HepG2 (cell line): ENCODE data around the gene CES2. TPM values are rescaled to one million over a fixed set of nuclear protein-coding genes. Genes with fewer than 3 reads are reported as not detected.
A peak's percentile ranks its signal among the peaks of the same experiment; 100 is the strongest.

Experiments
- ATF1 ChIP-seq: IDR thresholded peaks from 2 replicates; pipeline ENCODE4 v1.6.1; 2016; ENCODE audit warnings: mild to moderate bottlenecking, control low read depth
- ATRX ChIP-seq: sonication (generic); formaldehyde crosslinking; IDR thresholded peaks from 2 replicates; pipeline ENCODE4 v1.4.0; 2020; ENCODE audit warnings: missing genetic modification reagents, borderline replicate concordance
- BHLHE40 ChIP-seq: IDR thresholded peaks from 2 replicates; pipeline ENCODE4 v1.6.1; 2011; ENCODE audit warnings: low read length, improper control_type of control experiment
- ELF4 ChIP-seq: sonication (generic); formaldehyde crosslinking; IDR thresholded peaks from 2 replicates; pipeline ENCODE4 v1.5.0; 2020; ENCODE audit warnings: missing genetic modification reagents, mild to moderate bottlenecking, moderate library complexity, borderline replicate concordance
- HMGXB4 ChIP-seq, 2 experiments: sonication (generic) in 1 of 2; formaldehyde crosslinking in 1 of 2; IDR thresholded peaks; 2 replicates each; pipeline versions ENCODE4 v1.4.0 to v1.6.1; 2018 to 2020; ENCODE audit warnings: missing genetic modification reagents in 2 of 2, borderline replicate concordance in 1 of 2, low read depth in 1 of 2, mild to moderate bottlenecking in 1 of 2, missing biosample characterization in 1 of 2
- KAT2B ChIP-seq: fragments of 150-350 bp; IDR thresholded peaks from 2 replicates; pipeline ENCODE4 v1.6.1; 2014; ENCODE audit warnings: low read depth, low read length, borderline replicate concordance
- MIXL1 ChIP-seq: IDR thresholded peaks from 2 replicates; pipeline ENCODE4 v1.6.1; 2016
- MXI1 ChIP-seq: IDR thresholded peaks from 3 replicates; pipeline ENCODE4 v1.6.1; 2012; ENCODE audit warnings: low read depth, low read length, inconsistent platforms, borderline replicate concordance
- REL ChIP-seq: sonication (generic); formaldehyde crosslinking; conservative IDR thresholded peaks from 2 replicates; pipeline ENCODE4 v1.8.0; 2022; ENCODE audit warnings: mild to moderate bottlenecking, missing genetic modification reagents, moderate library complexity
- SATB2 ChIP-seq: sonication (generic); formaldehyde crosslinking; IDR thresholded peaks from 2 replicates; pipeline ENCODE4 v1.5.0; 2020; ENCODE audit warnings: missing genetic modification reagents
- THAP11 ChIP-seq: IDR thresholded peaks from 2 replicates; pipeline ENCODE4 v1.6.1; 2016; ENCODE audit warnings: missing biosample characterization, missing genetic modification reagents
- THAP9 ChIP-seq: sonication (generic); formaldehyde crosslinking; IDR thresholded peaks from 2 replicates; pipeline ENCODE4; 2020; ENCODE audit warnings: missing genetic modification reagents, mild to moderate bottlenecking, borderline replicate concordance
- ZBTB7B ChIP-seq: sonication (generic); formaldehyde crosslinking; IDR thresholded peaks from 2 replicates; pipeline ENCODE4 v1.4.0; 2020; ENCODE audit warnings: missing genetic modification reagents
- ZC3H4 ChIP-seq: sonication (generic); formaldehyde crosslinking; IDR thresholded peaks from 2 replicates; pipeline ENCODE4 v1.4.0; 2020; ENCODE audit warnings: missing genetic modification reagents, borderline replicate concordance
- ZIK1 ChIP-seq: sonication (generic); formaldehyde crosslinking; IDR thresholded peaks from 2 replicates; pipeline ENCODE4 v1.5.0; 2020; ENCODE audit warnings: mild to moderate bottlenecking, low read depth, missing genetic modification reagents, borderline replicate concordance
- ZNF264 ChIP-seq: sonication (generic); formaldehyde crosslinking; IDR thresholded peaks from 2 replicates; pipeline ENCODE4 v1.4.0; 2020; ENCODE audit warnings: missing genetic modification reagents
- ZNF275 ChIP-seq: sonication (generic); formaldehyde crosslinking; IDR thresholded peaks from 2 replicates; pipeline ENCODE4 v1.8.0; 2022; ENCODE audit warnings: missing genetic modification reagents, mild to moderate bottlenecking, inconsistent platforms, borderline replicate concordance
- ZNF282 ChIP-seq: fragments of 450-650 bp; IDR thresholded peaks from 2 replicates; pipeline ENCODE4 v1.6.1; 2018; ENCODE audit not compliant: partially characterized antibody
- ZNF567 ChIP-seq: sonication (generic); formaldehyde crosslinking; IDR thresholded peaks from 2 replicates; pipeline ENCODE4 v1.8.1; 2023; ENCODE audit warnings: mild to moderate bottlenecking, missing genetic modification reagents, borderline replicate concordance
- ZNF572 ChIP-seq: sonication (generic); formaldehyde crosslinking; IDR thresholded peaks from 2 replicates; pipeline ENCODE4 v1.5.1; 2020; ENCODE audit warnings: mild to moderate bottlenecking, missing genetic modification reagents
- ZSCAN30 ChIP-seq: sonication (generic); formaldehyde crosslinking; IDR thresholded peaks from 2 replicates; pipeline ENCODE4 v1.5.0; 2020; ENCODE audit warnings: mild to moderate bottlenecking, missing genetic modification reagents
- polyA plus RNA-seq, 8 experiments: library from polyadenylated mRNA; depleted of rRNA in 3 of 8; stranded (reverse) in 7 of 8; unstranded in 1 of 8; fragments of >200 nt; fragmentation: Illumina TruSeq in 4 of 8; extraction: Trizol in 4 of 8; gene quantifications; 2 replicates each; pipeline versions ENCODE4 v1.2.1 to v1.2.3, GENCODE V29; 2011 to 2016; ENCODE audit warnings: low read depth in 4 of 8, missing spikeins in 1 of 8, mixed read lengths in 1 of 8; ENCODE audit not compliant: insufficient read depth in 1 of 8
- total RNA-seq, 5 experiments: library from RNA; depleted of rRNA; stranded (reverse); fragments of >200 nt; fragmentation: Illumina TruSeq; extraction: Trizol; gene quantifications; 2 replicates each; pipeline ENCODE4 v1.2.3, GENCODE V29; 2016; ENCODE audit warnings: low read depth in 1 of 5
- TF ChIP-seq, protein P1 (sequence below): sonication (generic); formaldehyde crosslinking; IDR thresholded peaks from 2 replicates; pipeline ENCODE4 v1.4.0; 2020; ENCODE audit warnings: missing genetic modification reagents

The CES2 gene
- total and polyA plus RNA-seq, 2 of the 13 experiments (the other 11 are each of a cell fraction or from before 2014, with no cell fraction given), result 50.6 to 63.8 TPM

DNA sequence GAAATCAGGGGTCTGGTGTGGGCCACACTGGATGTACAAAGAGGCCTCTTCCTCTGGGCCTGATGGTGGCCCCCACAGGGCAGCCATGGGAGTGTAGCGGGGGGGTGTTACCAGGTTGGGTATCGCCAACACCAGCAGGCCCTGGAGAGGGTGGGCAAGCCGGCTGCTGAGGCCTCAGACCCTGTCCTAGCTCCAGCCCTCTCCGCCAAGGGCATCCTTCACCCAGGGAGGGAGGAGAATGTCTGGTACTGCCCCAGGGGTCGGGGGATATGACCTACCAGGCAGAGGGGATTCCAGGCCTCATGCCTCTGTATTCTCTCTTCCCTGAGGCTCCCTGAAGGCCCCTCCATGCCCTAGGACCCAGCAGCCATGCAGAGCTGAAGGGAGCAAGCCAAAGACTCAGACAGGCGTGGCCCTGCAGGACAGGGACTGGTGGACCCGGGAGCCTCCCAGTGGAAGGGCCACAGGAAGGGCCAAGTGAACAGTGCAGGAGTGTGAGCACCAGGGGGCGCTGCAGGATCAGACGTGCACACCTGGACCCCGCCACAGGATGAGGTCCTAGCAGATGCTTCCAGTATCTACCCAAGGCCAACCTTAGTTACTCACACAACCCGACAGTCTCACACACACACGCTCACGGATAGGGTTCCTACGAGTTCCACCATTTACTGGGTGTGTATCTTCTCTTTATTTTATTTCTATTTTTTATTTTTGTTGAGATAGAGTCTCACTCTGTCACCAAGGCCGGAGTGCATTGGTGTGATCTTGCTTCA, 42.2 kb downstream of the CES2 start (continued):
- TF ChIP-seq, protein P1, sequence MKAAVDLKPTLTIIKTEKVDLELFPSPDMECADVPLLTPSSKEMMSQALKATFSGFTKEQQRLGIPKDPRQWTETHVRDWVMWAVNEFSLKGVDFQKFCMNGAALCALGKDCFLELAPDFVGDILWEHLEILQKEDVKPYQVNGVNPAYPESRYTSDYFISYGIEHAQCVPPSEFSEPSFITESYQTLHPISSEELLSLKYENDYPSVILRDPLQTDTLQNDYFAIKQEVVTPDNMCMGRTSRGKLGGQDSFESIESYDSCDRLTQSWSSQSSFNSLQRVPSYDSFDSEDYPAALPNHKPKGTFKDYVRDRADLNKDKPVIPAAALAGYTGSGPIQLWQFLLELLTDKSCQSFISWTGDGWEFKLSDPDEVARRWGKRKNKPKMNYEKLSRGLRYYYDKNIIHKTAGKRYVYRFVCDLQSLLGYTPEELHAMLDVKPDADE (CRISPR knock-in tag), result no peak
- TF ChIP-seq REL (no peak), HMGXB4 (CRISPR knock-in tag; IDR thresholded peaks at IDR 0.05; ENCODE audit: borderline replicate concordance in 1 of 2, low read depth in 1 of 2) (peak; percentile 89 to 98), ZNF264 (CRISPR knock-in tag) (no peak), ZNF275 (CRISPR knock-in tag) (no peak), ZSCAN30 (CRISPR knock-in tag) (no peak), ATRX (CRISPR knock-in tag) (no peak), ZNF572 (CRISPR knock-in tag) (no peak), SATB2 (CRISPR knock-in tag) (no peak), ZBTB7B (CRISPR knock-in tag) (peak; percentile 65; the same call in 1 of the 2 replicates), MXI1 (peak; percentile 68; the same call in 1 of the 3 replicates), THAP9 (CRISPR knock-in tag) (peak; percentile 47; the same call in 1 of the 2 replicates), ZNF567 (CRISPR knock-in tag) (0 out of 2 replicates have a peak, but pooled peaks have one; percentile 61), THAP11 (CRISPR knock-in tag) (peak; percentile 75), KAT2B (no peak), MIXL1 (CRISPR knock-in tag) (peak; percentile 88), BHLHE40 (peak; percentile 25; the same call in 1 of the 2 replicates), ZIK1 (CRISPR knock-in tag) (no peak), ATF1 (CRISPR knock-in tag) (no peak), ZNF282 (no peak), ZC3H4 (CRISPR knock-in tag) (no peak), ELF4 (CRISPR knock-in tag) (no peak)
